Measurements from ENCODE around the gene MAGEA10.

Gene MAGEA10

GRCh38 chrX:152086141-152086540 lies 52.2 kb downstream of the MAGEA10 start:
- Histone ChIP-seq H3K27ac (ENCODE audit: insufficient read depth, low read depth, low read length, poor library complexity, severe bottlenecking) (no peak overlapping the region), H3K9me3 (ENCODE audit: control insufficient read depth, low read length) (no peaks in the 10 kb centered on the region), H3K4me1 (ENCODE audit: control insufficient read depth, insufficient read depth, low read length) (no peaks in the 10 kb centered on the region), H3K4me3 (ENCODE audit: insufficient read depth, low read depth, low read length) (no peak overlapping the region), H3K36me3 (ENCODE audit: control insufficient read depth, insufficient read depth, low read length) (no peaks in the 10 kb centered on the region), H3K27me3 (ENCODE audit: control insufficient read depth, insufficient read depth, low read length, poor library complexity, severe bottlenecking) (no peaks in the 10 kb centered on the region)
- WGBS, 2 experiments: 95 to 96% methylated on average over 4 to 6 of the region's 6 CpGs
